GM18867 (cell line): ENCODE results near the gene SHLD2.
"Not testable (repeated sequence)": the region's sequence is repeated elsewhere in the genome, so short reads cannot be mapped to it uniquely, and the experiment has no call there.

Experiments used
- ATAC-seq: cut with Tn5 transposase; IDR thresholded peaks from one replicate; pipeline ENCODE4 v1.9.1; 2021; ENCODE audit warnings: mild to moderate bottlenecking, moderate library complexity; ENCODE audit not compliant: unreplicated experiment

SHLD2 gene

DNA sequence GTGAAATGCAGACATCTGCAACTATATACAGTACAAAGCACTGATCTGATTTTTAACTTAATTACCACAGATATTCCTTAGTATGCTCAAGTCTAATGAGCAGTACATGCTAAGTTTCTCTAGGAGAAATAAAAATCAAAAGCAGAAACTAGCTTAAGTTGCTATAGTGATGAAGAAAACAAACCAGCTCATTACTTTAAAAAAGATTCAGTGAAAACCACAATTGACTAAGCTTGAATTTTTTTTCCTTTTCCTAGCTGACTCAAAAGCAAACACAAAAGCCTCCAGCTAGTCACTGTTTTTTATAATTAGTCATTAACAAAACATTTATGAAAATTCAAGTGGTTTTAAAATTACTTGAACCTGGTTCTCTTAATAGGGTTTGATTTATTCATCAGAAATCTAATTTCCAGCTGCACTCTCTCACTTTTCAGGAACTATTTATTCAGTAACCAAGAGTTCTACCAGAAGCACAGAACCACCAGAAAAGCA is 10.7 kb upstream of the SHLD2 start:
- ATAC-seq, result peak; percentile 79

DNA sequence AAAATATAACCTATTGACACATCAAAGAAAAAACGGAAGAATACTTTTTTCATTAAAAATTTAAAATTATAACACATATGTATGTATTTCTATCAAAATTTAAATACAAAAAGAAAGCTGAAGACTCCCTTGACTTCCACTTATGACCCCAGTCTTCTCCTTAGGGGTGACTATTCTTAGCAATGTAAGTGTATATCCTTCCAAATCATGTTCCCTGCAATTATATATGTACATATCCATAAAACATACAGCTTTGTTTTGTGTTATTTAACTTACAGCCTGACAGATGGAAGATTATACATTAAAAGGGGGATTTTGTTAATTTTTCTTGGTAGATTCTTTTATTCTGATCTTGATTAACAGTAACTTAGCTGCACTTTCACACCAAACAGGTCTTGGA is 9.5 kb upstream of the SHLD2 start:
- ATAC-seq, result no peak

DNA sequence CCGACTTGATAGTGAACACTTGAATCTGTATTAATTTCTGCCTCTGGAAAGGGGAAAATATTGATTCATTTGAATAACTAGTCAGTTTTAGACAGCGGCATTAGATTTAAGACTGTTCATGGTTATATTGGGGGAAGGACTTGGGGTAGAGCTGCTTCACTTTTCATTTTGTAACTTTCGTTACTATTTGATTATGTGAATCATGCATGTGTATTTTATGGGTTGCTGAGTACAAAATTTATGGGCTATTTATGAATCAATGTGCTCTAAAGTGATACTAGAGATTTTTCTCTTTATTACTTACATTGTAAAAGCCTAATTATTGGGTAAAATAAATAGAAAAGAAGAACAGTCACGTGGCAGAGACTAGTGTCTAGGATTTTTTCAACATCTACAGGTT is 5.3 kb upstream of the SHLD2 start:
- no peak for ATAC-seq

DNA sequence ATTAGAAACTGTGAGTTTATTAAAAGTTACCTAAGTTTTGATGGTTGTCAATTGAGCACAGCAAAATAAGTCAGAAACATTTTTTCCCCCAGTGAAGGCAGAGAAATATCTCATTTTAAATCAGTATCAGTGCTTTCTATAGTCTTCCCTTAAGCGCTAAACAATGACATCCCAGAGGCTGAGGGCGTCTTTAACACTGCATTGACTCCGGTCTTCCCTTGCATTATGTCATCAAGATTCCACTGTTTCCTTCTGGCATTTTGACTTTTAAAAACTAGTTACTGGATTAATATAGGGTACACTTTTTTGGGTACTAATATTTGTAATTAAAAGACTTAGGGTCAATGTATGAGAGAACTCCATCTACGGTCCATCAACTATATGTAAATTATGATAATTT is 4.2 kb upstream of the SHLD2 start:
- no peak for ATAC-seq

DNA sequence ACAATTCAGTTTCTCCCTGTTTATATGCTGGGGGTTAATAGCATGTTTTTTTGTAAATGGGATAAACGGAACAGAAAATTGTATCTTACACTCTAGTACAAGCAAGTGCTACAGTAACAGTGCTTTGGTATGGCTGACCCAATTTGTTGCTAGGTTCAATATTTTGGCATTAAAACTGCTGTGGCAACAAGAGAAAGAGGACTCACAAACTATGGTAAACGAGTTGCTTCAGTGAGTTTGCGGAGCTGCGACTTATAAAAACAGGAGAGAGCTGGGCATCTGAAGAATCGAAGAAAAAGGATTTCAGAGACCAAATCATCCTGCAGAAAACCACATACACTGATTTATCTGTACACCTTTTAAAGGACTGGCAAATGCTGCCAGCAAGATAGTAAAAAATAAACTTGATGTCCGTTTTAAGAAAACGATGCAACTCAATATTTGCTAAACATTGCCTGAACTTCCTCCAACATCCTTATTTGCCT is 2.6 kb upstream of the SHLD2 start:
- no peak for ATAC-seq

DNA sequence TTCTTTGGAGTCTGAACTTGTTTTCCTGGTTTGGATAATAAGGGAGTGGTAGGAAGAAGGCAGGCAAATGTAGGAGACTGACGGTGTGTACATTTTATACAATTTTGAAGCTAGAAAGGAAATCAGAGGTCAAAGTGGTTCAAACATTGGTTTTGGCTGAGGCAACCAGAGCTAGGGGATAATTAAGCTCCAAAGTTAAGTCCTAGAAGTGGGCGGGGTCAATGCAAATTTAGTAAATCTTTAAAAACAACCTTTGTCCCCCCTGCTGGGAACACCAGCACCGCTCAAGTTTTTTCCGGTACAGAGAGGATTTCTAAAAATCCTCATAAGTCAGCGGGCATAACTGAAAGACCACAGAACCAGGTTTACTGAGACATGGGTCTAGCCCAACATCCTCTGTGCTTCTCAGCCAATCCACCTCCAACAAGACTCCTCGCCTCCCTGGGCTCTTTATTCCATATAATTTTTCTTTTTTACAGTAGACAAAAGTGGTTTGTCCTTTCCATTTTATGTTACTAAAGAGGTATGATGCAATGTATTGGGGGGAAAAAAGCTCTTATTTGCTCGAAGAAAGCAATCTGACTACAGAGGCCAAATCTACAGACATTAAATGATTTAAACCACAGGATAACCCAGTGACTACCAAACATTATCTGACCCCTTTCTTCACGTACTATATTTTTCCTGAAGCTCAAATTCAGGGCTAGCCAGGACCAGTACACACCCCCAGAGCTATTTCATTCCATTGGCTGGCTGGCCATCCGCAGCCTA is 2.0 kb upstream of the SHLD2 start:
- no peak for ATAC-seq

DNA sequence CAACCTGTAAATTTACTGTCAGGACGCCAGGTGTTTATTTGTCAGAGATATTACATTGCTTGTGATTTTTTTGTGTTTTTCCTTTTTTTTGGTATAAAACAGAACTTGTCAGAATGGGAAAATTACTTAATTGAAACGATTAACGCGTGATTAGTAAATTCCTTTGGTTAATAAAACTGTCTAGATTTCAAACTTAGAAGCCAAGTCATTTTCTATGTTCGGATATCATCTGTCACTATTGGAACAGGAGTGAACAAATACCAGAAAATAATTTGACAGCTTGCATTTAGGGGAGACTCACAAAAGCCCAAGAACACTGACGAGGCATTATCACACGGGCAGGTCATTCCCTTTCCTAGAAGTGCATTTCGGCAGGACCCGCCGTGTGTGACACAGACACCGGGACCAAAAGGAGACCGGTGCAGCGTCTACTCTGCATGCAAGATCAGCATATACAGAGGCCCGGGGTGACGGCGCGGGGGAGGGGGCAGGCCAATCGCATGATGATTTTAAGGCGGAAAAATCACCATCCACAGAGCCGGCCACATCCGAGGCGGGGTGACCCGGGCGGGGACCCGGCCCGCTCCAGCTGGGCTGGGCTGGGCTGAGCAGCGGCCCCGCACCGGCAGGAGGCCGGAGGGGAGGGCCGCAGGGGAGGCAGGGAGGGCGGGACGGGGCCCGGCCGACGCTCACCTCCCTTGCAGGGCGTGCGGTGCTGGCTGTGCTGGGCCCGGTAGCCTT is 1.2 kb upstream of the SHLD2 start:
- ATAC-seq, result peak; percentile 31

DNA sequence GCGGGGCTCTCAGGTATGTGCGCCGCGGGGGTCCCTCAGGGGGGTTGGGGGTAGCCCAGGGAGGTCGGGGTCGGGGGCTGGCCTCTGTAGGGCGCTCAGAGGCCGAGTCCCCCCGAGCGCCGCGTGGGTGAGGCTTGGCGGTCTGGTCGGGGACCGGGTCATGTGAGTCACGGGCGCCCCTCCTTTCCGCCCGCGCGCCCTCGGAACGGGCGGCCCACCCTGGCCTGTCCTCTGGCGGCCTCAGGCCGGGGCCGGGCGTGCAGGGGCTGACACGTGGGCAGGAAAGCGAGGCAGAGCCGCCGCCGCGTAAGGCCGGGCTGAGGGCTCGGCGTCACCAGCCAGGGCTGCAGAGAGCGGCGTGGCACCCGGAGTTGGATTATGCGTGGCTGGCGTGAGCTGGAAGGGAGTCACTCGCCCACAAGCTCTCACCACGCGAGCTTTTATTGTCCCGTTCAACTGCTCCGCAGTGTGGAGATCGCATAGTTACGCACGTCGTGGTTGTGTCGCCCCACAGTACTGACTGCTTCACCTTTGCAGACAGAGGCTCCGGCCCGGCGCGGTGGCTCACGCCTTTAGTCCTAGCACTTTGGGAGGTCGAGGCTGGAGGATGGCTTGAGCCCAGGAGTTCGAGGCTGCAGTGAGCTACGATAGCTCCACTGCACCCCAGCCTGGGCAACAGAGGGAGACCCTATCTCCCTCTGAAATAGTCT is 385 bp downstream of the SHLD2 start:
- peak; percentile 64 for ATAC-seq

DNA sequence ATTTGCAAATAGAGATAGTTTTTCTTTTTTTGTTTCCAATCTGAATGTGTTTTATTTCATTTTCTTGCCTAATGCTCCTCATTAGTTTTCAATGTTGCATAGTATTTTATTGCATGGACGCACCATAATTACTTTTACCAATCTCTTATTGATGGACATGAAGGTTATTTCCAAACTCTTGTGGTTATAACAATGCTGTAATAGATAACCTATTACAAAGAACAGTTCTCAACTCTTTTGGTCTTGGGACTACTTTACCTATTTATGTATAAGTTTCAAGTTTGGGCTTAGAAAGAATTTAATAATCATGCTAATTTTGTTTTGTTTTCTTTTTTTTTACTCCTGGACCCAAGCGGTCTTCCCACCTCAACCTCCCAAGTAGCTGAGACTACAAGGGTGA is 7.0 kb downstream of the SHLD2 start:
- ATAC-seq, result no peak

DNA sequence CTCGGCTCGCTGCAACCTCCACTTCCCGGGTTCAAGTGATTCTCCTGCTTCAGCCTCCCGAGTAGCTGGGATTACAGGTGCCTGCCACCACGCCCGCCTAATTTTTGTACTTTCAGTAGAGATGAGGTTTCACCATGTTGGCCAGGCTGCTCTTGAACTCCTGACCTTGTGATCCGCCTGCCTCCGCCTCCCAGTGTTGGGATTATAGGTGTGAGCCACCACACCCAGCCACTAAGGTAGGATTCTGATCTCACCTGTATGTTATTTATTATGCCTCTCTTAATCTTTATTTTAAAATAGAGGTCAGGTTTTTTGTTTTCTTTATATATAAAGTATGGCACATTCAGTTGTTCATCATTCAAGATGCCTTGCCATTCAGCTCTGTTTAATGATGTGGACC is 9.7 kb downstream of the SHLD2 start:
- ATAC-seq, result not testable (repeated sequence)

DNA sequence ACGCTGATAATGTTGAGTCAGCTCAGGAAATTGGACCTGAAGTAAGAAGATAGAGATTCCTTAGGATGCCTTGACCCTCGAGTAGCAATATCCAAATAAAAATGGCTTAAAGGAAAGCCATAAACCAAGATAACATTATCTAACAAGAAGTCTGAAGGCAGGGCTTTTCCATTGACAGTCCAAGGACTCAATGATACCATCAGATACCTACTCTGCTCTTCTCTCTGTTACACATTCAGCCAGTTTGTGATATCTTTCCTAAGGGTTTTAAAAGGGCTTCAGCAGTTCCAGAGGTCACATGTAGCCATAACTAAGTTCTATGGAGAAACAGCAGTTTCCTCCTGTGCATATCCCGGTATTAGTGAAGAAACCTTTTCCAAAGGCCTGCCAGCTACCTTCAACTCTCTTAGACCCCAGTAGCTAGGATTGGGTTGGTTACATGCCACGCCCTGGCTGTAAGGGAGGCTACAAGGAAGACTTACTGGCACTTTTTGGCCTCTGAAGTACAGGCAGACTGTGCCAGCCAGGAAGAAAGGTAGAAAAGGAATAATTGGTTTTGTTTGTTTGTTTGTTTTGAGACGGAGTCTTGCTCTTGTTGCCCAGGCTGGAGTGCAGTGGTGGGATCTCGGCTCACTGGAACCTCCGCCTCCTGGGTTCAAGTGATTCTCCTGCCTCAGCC is 10.6 kb downstream of the SHLD2 start:
- ATAC-seq, result no peak

DNA sequence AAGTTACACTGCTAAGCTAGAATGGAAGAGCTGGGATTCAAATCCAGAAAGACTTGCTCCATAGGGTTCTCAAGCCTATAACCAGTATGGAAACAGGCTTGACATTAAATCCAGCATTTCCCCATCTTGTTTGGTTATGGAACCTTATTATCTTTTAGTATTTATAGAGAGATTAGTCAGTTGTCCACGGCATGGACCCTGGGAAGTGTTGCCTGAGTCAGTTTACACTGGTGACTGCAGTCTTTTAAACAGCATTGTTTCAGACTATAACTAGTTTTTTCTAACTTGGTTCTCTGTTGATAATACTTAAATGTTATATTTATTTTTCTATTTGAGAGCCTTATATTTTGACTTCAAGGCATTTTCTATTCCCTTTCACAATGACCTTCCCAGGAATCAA is 23.1 kb downstream of the SHLD2 start:
- not testable (repeated sequence) for ATAC-seq

DNA sequence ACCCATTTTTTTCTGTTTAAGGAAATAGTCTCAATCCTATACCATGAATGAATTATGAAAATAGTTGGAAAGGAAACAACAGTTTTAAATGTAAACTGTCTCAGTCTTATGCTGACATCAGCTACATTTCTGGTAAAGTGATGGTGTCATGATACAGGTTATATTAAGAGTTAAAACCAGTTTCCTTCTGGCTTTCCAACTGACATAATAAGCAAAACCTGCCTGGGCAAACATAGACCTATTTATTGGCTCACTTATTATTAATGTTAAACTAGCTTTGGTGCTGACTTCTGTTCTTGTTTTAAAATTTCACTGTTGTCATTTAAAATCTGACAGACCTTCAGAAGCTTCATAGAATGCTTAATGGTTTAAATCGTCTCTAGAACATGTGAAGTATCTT is 24.0 kb downstream of the SHLD2 start:
- ATAC-seq, result not testable (repeated sequence)

DNA sequence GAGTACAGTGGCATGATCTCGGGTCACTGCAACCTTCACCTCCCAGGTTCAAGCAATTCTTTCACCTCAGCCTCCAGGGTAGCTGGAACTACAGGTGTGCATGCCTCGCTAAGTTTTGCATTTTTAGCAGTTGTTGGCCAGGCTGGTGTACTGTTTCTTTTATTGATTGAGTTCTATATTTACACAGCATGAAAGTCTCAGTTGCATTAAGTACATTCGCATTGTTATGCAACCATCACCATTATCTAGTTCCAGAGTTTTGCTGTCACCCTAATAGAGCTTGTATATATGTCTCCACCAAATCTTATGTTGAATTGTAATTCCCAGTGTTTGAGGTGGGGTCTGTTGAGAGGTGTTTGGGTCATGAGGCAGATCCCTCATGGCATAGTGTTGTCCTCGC is 28.3 kb downstream of the SHLD2 start:
- ATAC-seq, result not testable (repeated sequence)

DNA sequence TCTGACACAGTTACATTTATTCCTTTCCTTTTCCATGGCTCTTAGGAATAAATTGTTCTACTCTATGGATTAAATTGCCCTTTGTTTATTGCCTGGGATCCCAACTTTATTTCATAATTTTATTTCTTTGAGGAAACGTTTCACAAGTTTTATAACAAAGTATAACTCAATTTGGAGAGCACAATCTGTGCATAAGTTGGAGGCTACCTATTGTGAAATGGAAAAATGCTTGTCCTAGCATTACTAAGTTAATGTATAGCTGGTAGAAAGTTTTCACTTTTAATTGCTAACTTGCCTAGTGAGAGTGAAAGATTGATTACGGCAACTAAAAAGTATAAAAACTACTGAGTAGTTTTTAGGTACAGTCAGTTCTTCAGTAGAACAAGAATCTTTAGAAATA is 32.0 kb downstream of the SHLD2 start:
- ATAC-seq, result not testable (repeated sequence)

DNA sequence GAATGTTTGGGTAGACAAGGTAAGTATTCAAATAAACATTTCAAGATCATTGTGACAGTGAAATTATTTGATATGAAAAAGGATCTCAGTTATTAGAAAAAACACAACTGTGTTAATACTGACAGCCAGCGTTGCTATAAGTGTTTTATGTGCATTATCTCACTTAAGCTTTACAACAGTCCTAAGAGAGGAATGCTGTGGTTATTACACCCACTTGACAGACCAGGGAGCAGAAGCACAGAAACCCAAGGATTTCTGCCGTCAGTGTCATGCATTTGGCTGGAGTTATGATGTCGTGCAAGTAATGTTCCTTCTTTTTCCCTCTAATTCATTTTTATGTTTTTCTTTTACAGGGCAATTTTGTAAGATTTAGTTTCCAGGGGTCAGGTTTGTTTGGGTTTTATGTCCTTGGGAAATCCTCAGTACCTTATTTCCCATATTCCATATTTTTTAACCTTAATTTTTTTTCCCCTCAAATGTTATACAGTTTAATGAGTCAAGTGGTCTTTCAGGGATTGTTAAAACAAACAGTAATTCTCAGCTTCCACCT is 32.7 kb downstream of the SHLD2 start:
- not testable (repeated sequence) for ATAC-seq

DNA sequence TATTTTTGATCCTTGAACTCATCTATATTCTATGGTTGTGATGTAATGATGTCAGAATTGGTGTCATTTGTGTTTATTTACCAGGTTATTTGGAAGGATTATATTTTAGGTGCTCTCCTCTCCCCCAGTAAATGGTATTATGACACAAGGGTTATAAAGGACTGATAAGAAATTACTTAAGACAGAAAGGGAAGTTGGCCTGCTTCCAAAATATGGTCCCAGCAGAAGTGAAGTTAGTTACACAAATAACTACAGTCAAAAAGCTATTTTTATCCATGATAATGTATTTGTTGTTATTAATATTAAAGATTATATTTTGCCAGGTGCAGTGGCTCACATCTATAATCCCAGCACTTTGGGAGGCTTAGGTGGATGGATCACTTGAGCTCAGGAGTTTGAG is 37.2 kb downstream of the SHLD2 start:
- not testable (repeated sequence) for ATAC-seq

DNA sequence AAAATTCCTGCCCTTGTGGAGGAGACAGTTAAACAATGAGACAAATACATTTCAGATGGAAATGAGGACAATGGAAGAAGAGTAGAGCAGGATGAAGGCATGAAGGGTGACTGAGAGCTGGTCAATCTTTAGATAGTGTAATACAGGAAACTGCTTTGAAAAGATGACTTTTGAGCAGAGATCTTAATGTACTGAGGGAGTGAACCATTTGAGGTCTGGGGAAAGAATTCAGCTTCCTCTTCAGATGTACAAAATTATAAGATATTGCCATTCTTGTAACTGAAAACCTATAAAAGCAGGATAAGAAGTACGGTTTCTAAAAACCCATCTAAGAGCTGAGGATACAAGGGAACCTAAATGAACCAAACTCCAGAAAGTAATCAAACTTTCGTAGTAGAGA is 38.9 kb downstream of the SHLD2 start:
- not testable (repeated sequence) for ATAC-seq

DNA sequence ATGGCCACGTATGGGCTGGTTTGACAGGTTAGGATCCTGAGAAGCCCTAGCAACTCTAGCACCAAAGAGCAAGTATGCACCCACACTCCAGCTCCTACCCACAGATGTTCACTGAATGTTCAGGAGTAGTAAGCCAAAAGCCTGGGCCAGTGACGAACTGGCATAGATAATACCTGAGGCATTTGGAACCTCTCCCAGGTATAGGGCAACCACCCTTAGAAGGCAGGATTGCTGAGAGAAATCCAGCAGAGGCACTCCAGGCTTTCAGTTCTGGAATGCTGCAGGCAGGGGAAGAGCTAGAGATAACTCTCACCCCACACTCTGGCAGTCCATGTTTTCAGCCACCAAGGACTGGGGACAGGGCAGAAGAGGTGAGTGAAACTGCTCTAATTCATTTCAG is 39.4 kb downstream of the SHLD2 start:
- ATAC-seq, result not testable (repeated sequence)

DNA sequence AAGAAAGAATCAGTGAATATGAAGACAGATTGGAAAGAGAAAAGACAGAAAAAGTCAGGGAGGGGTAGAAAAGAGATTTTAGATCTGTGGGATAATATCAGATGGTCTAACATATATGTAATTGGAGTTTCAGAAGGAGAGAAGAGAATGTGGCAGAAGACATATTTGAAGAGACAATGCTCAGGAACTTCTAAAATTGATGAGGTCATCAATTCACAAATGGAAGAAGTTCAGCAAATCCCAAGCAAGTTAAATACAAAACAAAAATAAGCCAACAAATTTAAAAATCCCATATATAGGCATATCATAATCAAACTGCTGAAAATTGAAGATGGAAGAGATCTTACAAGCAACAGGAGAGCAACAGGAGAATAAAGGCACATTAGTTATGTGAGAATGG is 42.5 kb downstream of the SHLD2 start:
- not testable (repeated sequence) for ATAC-seq
